ENCODE results near the gene CRYBG2.

- no peak for TF ChIP-seq TAF1 (IDR thresholded peaks at IDR 0.05; ENCODE audit: borderline replicate concordance, insufficient read depth, low read length)
- no peak for TF ChIP-seq POLR2AphosphoS5 (IDR thresholded peaks at IDR 0.05; ENCODE audit: low read depth, low read length)
- TF ChIP-seq SIN3A (IDR thresholded peaks at IDR 0.05; ENCODE audit: borderline replicate concordance, insufficient read depth, low read length): no peak
- no peak for TF ChIP-seq REST (IDR thresholded peaks at IDR 0.05; ENCODE audit: insufficient read depth in 1 of 2, low read depth in 2 of 2, low read length in 2 of 2)
Observed at GRCh38 chr1:26290122-26290881, 63.6 kb downstream of the CRYBG2 start.
